ENCODE data around the gene KATNBL1.
A peak's percentile ranks its signal among the peaks of the same experiment; 100 is the strongest.

The KATNBL1 gene

DNA sequence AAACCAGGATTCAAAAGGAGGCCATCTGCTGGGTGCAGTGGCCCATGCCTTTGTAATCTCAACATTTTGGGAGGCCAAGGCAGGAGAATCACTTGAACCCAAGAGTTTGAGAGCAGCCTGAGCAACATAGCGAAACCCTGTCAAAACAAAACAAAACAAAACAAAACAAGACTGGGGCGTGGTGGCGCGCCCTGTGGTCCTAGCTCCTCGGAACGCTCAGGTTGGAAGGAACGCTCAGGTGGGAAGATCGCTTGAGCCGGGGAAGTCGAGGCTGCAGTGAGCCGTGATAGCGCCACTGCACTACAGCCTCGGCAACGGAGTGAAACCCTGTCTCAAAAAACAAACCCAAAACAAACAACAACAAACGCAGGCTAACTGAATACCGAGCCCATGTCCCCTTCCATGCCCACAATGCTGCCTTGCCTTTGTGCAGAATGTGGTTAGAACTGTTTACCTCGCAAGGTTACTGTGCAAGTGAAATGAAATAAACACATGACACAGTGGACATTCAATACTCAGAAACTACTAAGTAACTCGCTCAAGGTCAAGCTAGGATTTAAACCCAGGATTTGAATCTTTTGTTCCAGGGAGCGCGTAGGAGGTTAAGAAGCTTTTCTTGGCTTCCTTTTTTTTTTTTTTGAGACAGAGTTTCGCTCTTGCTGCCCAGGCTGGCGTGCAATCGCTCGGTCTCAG, 14.2 kb upstream of the KATNBL1 start:
- DNase-seq (ENCODE audit: low read depth): no peak
- TF ChIP-seq, protein P1, sequence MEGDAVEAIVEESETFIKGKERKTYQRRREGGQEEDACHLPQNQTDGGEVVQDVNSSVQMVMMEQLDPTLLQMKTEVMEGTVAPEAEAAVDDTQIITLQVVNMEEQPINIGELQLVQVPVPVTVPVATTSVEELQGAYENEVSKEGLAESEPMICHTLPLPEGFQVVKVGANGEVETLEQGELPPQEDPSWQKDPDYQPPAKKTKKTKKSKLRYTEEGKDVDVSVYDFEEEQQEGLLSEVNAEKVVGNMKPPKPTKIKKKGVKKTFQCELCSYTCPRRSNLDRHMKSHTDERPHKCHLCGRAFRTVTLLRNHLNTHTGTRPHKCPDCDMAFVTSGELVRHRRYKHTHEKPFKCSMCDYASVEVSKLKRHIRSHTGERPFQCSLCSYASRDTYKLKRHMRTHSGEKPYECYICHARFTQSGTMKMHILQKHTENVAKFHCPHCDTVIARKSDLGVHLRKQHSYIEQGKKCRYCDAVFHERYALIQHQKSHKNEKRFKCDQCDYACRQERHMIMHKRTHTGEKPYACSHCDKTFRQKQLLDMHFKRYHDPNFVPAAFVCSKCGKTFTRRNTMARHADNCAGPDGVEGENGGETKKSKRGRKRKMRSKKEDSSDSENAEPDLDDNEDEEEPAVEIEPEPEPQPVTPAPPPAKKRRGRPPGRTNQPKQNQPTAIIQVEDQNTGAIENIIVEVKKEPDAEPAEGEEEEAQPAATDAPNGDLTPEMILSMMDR (IDR thresholded peaks at IDR 0.05; ENCODE audit: control insufficient read depth, insufficient read depth, low read depth, low read length, missing control alignments): no peak
- H3K4me3 ChIP-seq (ENCODE audit: control insufficient read depth, low read depth, low read length): peak overlapping the region; percentile 92

DNA sequence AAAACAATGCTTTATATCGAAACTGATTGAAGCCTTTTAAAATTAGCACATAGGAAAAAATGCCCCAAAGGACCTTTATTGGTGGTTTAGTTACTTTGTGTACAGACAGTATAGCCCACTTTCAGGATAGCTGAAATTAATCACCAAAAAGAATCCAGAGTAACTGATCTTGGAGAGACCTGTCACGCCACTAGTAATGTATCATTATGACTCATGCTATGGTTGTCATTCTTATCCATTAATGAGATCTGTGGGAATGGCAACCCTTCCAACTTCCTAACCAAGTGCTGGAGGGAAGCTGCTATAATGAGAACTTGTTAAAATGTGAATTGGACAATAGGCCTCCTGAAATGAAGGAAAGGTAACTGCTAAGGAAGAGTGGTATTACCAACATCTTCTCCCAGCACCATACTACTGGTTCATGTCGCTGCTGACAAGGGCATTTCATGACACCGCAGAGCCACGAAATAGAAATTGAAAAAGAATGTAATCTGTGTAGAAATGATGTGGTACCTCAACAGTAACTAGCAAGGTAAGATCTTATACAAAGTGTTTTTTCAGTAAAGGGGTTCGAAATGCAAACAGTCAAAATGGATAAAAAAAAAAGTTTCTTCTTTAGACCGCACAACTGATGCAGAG, 7.8 kb upstream of the KATNBL1 start:
- TF ChIP-seq, protein P1 (IDR thresholded peaks at IDR 0.05; ENCODE audit: control insufficient read depth, insufficient read depth, low read depth, low read length, missing control alignments): no peak
- H3K4me3 ChIP-seq (ENCODE audit: control insufficient read depth, low read depth, low read length): no peak overlapping the region
- DNase-seq (ENCODE audit: low read depth): peak; percentile 40

DNA sequence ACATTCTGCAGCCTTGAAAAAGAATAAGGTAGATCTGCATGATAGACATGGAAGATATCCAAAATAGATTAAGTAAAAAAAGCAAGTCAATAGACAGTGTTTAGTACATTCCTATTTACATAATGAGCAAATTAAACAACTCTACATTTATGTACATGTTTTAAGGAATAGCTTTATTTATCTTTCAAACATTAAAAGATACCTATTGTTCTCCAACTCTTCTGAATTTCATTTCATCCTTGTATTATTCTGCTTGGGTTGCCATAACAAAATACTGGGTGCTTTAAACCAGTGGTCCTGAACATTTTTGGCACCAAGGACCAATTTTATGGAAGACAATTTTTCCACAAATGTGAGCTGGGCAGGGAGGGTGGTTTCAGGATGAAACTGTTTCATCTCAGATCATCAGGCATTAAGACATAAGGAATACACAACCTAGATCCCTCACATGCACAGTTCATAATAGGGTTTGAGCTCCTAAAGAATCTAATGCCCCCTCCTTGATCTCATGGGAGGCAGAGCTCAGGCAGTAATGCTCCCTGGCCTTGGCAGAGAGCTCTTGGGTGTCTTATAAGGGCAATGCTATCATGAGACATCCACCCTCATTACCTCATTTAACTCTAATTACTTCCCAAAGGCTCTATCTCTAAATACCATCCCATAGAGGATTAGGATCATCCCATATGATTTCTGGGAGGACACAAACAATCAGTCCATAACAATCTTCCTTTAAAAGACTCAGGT, 6.8 kb upstream of the KATNBL1 start:
- TF ChIP-seq, protein P1 (IDR thresholded peaks at IDR 0.05; ENCODE audit: control insufficient read depth, insufficient read depth, low read depth, low read length, missing control alignments): no peak
- DNase-seq (ENCODE audit: low read depth): no peak
- no peak overlapping the region for H3K4me3 ChIP-seq (ENCODE audit: control insufficient read depth, low read depth, low read length)

DNA sequence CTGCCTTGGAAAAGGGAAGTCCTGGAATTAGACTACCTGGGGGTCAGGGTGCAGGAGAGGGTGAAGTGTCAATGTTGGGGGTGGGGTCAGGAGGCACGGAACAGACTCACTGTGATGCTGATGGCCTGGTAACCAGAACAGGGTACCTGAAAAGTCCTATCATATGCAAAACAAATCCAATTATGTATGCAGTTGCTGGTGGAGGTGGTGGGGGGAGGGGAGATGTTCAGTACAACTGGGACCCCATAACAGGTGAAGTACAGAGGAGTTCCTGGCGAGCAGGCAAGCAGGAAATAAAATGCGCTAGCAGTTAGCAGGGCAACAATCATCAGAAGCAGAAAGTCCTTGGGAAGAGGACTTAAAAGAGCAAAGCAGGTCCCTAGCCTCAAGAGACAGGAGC, 4.2 kb upstream of the KATNBL1 start:
- TF ChIP-seq, protein P1 (IDR thresholded peaks at IDR 0.05; ENCODE audit: control insufficient read depth, insufficient read depth, low read depth, low read length, missing control alignments): no peak
- H3K4me3 ChIP-seq (ENCODE audit: control insufficient read depth, low read depth, low read length): no peak overlapping the region
- no peak for DNase-seq (ENCODE audit: low read depth)

DNA sequence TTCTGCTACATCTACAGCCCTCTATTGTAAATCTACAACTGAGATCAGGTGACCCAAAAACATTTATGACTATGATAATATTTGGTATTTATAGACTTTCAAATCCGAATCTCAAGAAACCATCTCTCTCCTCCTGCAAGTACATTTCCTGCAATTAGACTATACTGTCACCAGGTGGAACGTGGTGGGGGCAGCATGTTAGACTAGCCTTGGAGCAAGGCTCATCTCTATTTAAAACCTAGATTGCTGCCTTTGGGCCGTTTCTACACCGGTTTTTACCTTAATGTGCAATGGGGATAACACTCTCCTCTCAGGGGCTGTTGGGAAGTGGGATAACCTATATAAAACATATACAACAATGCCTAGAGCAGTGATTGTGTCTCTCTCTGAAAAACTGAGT, 3.8 kb upstream of the KATNBL1 start:
- TF ChIP-seq, protein P1 (IDR thresholded peaks at IDR 0.05; ENCODE audit: control insufficient read depth, insufficient read depth, low read depth, low read length, missing control alignments): no peak
- no peak overlapping the region for H3K4me3 ChIP-seq (ENCODE audit: control insufficient read depth, low read depth, low read length)
- no peak for DNase-seq (ENCODE audit: low read depth)

DNA sequence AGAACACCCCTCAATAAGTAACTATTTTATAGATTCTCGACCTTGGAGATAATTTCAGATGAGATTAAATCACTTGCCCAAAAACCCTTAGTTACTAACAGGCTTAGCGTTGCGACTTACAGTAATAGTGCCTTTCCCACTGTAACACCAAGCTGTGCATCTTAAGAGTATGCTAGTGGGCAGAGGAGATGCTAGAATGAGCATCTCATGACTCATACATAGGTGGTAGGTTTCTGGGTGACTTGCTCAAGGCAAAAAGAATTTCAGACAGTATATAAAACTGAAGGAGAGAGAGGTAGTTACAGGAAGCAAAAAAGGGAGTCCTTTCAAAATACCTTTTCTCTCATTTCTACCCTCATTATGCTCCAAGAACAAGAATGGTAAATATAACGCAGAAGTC, 3.9 kb downstream of the KATNBL1 start:
- H3K4me3 ChIP-seq (ENCODE audit: control insufficient read depth, low read depth, low read length): no peak overlapping the region
- TF ChIP-seq, protein P1 (IDR thresholded peaks at IDR 0.05; ENCODE audit: control insufficient read depth, insufficient read depth, low read depth, low read length, missing control alignments): no peak
- DNase-seq (ENCODE audit: low read depth): no peak

Measured in AG09309 (cell line).